HG03521 (cell line): Measurements from ENCODE around the gene RALY.

Experiments
- ATAC-seq: cut with Tn5 transposase; IDR thresholded peaks from one replicate; pipeline ENCODE4 v1.9.1; 2021; ENCODE audit warnings: mild to moderate bottlenecking, moderate library complexity; ENCODE audit not compliant: unreplicated experiment

The RALY gene

DNA sequence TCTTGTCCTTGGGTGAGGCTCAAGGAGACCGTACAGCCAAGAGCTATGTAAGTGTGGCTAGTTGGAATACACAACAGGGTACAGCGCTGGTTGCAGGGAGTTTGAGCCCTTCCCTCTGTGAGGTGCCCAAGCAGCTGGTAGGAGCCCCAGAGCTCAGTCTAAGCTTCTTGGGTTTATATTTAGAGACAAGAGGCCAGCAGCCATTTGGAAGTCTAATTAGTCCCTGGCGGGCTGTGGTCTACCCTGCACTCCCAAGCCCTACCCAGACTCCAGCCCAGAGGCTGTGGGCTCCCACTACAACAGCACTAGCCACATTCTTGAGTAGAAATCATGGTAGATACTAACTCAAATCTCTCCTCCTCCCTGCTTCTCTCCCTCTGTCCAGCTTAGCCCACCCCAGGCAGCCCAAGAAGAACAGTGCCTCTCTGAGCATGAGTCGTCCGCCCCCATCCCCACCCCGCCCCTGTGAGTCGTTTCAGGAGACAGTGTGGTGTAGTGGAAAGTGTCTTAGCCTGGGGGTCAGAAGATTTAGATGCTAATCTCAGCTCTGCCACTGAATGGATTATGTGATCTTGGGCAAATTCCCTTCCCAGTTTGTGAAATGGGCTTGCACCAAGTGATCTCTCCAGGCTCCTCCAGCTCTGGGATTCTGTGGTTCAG lies 80.5 kb downstream of the RALY start:
- ATAC-seq, result no peak

DNA sequence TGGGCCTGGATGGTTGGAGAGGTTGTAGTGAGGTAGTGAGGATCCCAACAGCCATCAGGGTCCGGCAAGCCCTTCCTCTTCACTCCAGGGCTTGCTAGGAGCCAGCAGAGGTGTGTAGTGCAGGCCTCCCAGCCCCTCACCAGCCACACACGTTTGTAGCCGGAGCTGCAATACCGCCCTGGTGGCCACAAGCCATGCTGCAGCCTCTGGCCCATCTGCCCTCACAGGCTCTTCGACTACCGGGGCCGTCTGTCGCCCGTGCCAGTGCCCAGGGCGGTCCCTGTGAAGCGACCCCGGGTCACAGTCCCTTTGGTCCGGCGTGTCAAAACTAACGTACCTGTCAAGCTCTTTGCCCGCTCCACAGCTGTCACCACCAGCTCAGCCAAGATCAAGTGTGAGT lies 81.9 kb downstream of the RALY start:
- ATAC-seq, result no peak

DNA sequence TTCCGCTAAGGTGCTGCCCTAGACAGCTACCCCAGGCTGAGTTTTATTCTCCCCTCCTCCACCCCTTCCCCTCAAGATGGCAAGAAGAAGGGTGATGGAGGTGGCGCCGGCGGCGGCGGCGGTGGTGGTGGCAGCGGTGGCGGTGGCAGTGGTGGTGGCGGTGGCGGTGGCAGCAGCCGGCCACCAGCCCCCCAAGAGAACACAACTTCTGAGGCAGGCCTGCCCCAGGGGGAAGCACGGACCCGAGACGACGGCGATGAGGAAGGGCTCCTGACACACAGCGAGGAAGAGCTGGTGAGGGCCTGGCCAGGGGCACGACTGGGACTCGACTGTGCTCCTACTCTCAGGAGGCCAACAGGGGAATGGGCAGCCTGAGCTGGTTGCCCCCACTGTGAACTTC lies 83.2 kb downstream of the RALY start:
- no peak for ATAC-seq

DNA sequence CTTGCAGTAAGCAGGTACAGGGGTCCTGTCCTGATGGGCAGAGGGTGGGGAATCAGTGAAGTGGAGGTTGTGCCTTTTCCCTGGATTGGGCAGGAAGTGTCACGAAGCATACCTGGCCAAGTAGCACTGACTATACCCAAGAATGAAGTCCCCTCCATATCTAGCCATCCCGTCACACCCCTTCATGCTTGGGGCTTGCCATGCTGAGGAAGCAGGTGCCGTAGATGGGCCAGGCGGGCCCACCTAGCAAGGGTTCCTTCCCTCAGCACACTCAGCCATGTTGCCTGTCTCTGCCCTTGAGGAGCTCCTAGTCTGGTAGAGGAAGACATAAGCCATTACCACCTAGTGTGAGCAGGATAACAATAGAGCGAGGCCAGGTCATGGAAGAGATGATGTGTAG lies 84.8 kb downstream of the RALY start:
- no peak for ATAC-seq

DNA sequence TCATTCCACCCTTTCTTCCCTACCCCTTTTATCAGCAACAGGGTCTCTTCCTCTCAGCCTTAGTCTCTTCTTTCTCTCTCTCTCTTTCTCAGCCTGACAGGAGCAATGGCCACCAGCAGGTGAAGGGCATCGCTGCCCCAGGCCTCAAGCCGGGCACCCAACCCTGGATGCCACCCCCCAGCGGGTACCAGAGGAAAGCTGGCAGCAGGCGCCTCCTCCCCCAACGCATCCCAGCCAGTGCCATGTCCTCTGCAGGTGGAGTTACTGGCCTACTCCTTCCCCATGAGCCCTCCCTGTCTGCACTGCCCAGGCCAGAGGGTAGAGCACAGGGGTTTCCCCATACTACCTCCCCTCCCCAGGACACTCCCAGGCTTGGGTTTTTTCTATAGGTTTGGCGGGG lies 86.1 kb downstream of the RALY start:
- ATAC-seq, result no peak

DNA sequence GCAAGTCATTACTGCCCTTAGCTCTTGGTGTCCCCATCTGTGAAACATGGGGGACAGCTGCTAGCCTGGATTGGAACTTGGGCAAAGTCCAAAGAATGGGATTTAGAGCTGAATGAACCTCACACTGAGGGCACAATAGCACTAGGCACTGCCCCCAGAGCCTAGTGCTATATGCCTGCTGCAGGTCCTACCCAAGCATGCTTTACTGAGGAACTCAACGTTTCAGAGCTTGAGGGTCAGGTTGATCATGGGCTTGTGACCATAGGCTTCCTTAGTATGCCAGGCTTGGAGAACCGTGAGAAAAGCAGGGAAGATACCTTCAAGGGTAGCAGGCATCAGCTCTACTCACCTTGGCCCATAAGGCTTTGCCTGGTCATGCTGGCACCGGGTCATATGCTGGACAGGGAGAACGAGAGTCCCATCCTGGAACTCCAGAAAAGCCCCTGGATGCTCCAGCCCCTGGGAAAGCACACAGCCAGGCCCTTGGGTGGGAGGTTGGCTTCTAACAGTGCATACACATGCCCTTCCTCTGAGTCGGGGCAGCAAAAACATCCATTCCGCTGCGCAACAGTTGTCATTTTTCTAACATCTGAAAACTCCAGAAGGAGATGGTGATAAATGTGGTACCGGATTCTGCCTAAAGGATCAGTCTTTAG lies 88.6 kb downstream of the RALY start:
- ATAC-seq, result no peak

DNA sequence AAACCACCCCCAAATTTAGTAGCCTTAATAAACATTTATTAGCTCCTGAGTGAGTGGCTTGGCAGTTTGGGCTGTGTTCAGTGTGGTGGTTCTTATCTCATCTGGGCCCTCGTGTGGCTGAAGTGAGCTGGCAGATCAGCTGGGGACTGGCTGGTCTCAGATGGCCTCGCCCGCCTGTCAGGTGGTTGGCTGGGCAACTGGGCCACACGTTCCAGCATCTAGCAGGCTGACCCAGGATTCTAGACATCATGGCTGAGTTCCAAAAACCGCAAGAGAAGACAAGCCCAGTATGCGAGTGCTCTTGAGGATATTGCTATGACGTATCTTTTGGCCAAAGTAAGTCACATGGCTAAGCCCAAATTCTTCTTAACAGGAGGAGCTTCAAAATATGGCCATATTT lies 89.4 kb downstream of the RALY start:
- ATAC-seq, result no peak

DNA sequence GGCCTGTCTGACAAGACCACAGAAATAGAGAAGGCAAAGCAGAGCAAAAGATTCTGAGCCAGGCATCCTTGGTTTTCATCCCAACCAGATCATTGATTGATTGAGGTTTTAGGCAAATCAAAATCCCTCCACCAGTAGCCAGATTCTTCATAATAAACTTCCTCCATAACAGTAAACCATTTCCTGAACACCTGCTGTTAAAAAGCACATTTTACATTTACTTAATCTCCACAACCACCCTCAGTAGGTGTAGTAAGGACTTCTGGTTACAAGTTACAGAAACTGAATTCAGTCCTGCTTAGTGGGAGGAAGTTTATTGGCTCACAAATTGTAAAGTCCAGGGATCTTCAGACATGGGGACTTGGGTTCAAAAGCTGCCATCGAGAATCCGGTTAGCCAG lies 90.1 kb downstream of the RALY start:
- no peak for ATAC-seq

DNA sequence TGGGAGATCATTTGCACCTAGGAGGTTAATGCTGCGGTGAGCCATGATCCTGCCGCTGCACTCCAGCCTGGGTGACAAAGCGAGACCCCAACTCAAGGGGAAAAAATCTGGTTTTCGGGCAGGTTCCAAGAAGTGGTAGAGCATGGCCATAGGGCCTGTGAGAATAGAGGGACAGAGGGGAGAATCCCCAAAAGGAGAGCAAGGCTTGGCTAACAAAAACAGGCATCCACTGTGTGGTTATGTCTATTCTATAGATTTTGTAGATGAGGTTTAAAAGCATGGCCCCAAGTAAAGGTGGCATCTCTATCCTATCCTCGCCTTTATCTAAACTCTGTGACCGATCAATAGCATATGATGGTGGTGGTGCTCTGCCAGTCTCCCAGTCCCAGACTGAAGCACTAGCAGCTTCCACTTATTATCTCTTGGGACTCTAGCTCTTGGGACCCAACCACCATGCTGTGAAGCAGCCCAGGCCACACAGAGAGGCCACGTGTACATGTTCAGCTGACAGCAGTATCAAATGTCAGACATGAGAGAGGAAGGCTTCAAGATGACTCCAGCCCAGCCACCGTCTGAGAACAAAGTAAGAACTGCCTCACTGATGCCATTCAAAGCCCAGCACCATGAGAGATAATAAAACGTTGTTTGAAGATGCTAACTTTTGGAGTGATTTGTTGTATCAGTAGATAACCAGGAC lies 90.7 kb downstream of the RALY start:
- ATAC-seq, result no peak

DNA sequence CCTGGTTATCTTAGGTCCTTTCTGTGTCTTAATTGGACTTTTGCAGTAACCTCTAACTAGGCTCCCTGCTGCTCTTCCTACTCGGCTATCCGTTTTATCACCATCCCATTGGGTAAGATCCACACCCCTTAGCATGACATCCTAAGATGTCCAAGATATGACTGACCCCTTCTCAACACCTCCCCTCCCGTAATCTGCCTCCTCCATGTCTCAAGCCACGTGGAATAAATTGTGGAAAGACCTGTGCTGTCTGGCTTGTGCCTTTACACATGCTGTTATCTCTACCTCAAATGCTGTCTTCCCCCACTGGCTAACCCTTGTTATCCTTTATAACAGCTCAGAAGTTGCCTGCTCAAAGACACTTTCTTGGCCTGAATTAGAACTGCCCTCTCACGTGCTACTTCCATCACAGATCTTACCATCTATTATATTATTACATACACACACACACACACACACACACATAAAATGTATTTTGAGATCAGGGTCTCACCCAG lies 91.9 kb downstream of the RALY start:
- no peak for ATAC-seq

DNA sequence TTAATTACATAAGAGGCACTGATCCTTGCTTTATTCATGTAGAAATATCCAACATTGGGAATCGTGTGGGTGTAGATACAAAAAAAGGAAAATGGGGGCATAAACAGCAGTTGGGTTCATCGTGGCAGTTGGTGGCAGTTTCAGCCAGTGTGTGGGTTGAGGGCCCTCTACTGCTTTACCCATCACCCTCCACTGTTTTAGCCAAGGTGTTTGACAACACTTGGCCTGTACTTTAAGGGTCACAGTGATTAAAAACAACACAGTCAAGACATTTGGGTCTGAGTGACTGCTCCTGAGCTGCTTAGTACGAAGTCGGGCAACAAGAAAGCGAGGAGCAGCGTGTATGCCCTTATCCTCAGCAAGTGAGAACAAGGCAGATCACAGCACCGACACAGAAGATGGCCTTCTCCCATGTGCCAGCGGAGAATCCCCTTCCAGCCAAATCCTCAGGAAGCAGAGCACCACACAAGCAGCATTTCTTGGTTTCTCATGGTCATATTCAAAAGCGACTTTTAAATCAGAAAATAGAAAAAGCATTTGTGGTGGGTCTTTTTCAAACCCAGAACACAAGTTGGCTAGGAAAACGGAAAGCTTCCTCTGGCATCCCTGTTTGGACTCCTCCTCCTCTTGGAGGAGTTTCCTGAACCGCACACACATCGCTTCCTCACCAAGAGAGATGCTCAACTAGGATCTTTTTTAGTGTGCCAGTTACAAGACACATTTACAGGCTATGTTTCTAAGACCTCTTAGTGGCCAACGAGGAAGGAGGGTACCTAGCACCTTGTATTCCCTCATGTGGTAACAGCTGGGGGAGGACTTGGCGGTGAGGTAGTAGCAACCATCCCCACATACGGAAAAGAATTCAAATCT lies 94.8 kb downstream of the RALY start:
- ATAC-seq, result no peak

DNA sequence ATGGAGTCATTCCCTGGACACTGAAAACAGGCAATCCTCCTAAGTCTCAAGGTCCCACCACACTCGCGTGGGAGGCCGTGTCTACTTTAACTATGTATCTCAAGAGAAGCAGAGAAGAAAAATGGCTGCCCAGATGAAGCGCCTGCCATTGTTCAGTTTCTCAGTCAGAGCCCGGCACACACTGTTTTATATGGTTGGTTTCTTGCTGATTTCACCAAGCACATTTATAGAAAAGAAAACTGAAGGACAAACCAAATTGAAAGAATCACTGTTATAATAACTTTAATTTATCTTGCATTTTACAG lies 95.4 kb downstream of the RALY start:
- no peak for ATAC-seq

DNA sequence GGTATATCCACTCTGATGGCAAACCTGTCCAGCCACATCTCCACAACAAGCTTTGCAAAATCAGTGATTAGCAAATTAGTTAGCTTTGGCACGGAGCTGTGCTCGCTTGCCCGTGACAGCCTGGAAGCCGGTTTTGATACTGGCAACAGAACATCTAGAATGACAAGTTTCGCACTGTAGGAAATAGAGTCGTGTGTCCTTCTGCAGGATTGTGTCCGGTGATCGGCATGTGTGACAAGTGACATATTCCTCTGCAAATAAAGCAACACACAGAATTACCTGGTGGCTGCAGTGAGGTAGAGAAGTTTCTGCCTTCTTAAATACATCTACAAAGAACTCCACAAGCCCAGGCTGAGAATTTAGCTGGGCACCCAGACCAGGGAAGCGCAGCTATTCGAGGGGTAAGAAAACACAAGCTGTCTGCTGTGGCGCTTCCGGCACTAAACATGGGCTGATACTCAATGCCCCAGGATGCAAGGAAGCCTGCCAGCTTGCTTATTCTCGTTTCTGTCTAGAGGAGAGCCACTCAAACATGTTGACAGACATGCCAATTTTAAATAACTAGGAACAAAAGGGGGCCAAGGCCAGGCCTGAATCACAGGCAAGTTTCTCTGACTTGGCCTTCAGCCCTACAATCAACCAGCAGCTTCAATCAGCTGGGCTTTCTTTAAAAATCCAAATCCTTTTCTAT lies 96.1 kb downstream of the RALY start:
- ATAC-seq, result no peak

DNA sequence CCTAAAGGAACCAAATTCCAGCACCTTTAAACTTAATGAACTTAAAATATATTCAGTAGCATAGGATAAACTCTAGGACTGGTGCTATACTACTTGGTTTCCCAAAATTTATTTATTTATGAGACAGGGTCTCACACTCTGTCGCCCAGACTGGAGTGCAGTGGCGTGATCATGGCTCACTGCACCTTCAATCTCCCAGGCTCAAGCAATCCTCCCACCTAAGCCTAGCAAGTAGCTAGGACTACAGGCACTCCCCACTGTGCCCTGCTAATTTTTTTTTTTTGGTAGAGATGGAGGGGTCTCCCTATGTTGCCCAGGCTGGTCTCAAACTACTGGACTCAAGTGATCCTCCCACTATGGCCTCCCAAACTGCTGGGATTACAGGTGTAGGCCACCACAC lies 96.9 kb downstream of the RALY start:
- no peak for ATAC-seq

DNA sequence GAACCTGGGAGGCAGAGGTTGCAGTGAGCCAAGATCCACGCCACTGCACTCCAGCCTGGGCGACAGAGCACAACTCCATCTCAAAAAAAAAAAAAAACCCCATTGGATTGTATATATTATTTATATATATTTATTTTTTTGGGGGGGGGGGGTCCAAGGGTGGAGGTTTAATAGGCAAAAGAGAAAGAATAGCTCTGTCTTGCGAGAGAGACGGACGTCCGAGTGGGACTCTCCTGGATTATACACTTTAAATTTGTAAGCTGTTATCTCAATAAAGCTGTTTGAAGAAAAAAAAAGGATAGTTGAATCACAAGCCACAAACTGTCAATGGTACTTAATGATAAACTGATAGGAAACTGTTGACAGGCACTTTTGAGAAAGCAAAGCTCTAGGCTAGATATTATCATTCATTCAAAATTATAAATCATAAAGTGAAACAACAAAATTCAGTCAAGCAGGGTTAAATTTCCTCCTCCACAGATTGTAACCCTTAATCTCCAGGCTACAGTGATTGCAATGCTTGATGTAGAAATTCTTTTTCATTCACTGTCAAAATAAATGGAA lies 98.0 kb downstream of the RALY start:
- ATAC-seq, result no peak

DNA sequence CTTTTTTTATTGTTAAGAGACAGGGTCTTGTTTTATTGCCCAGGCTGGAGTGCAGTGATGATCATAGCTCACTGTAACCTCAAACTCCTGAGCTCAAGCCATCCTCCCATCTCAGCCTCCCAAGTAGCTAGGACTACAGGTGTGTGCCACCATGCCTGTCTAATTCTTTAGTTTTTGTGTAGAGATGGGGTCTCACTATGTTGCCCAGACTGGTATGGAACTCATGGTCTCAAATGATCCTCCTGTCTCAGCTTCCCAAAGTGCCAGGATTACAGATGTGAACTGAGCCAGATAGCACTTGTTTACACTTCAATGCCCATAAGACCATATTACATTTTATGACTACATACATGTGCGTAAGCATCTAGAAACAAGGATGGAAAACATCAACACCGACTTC lies 100.2 kb downstream of the RALY start:
- ATAC-seq, result no peak

DNA sequence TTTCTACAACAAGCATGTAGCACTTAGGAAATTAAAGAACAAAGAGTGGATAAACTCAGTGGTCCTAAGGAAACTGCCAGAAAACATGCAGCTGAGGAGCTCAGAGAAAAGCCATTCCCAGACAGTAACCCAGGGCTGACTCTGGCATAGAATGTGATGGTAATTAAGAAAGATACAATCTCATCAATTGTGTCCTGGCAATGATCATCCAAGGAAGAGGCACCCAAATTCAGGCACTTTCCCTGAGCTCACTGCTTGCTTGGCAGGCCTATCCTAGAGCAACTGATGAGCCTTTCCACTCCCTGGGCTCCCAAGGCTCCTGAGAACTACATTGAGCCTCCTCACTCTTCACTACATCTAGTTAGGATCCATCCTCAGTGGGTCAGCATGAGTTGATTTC lies 102.1 kb downstream of the RALY start:
- ATAC-seq, result no peak

DNA sequence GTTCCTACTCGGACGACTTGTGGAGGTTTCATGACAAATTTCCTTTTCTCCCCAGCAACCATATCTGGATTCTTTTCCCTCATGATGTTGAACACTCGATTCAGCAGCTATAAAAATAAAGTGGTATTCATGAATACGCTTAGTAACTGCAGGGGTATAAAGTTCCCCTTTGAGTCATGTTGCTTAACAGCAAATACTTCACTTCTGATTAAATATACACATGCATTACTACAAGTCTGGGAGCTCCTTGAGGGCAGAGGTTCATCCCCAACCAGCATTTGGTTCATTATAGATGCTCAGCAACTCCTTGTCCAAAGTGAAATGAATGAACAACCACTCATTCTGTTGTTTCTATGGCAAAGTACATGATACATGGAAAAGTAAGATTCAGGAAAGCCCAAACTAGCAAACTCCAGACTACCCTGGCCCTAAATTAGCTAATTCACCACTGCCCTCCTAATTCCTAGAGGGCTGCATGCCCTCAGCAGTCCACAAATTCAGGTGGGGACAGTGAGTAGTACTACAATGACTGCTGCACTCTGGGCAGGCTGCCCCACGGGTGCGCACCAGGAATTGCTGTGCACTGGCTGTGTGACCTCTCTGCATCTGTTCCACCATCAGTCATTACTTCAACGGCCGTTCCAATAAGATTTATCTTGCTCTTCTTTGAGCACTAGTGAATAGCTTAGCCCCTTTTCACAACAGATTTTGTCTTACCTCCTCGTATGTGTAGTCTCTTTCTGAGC lies 103.2 kb downstream of the RALY start:
- no peak for ATAC-seq

DNA sequence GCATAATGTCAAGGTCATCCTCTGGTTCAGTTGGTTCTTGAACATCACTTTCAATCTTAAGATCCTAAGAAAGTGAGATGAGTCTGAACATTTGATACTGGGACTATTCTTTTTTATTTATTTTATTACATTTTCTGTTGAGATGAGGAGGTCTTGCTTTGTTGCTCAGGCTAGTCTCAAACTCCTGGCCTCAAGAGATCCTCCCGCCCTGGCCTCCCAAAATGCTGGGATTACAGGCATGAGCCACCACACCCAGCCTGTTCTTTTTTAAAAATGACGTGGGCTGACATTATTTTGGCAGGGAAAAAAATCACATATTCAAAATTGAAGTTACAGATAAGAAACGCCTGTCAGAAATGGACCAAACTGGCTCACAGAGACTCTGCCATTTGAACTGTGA lies 104.9 kb downstream of the RALY start:
- no peak for ATAC-seq

DNA sequence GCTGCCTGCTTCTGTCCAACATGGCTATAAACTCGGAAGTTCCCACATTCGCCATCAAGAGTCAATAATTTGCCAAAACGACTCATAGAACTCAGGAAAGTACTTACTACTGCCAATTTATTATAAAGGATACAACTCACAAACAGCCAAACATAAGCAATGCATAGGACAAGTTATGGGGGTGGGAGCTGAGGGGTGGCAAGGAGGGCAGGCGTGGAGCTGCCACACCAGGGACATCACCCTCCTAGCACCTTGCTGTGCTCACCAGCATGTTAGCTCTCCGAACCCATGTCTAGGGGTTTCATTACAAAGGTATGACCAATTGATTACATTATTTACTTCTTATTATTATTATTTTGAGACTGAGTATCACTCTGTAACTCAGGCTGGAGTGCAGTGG lies 106.0 kb downstream of the RALY start:
- no peak for ATAC-seq
